ENCODE data around the gene DDX6. TPM values are rescaled to one million over a fixed set of nuclear protein-coding genes. Genes with fewer than 3 reads are reported as not detected.

DDX6 gene
- total and polyA plus RNA-seq, 9 of the 15 experiments (the other 6 are each of a cell fraction or from before 2014, with no cell fraction given) = 10.0 to 102 (median 58.2) TPM

DNA sequence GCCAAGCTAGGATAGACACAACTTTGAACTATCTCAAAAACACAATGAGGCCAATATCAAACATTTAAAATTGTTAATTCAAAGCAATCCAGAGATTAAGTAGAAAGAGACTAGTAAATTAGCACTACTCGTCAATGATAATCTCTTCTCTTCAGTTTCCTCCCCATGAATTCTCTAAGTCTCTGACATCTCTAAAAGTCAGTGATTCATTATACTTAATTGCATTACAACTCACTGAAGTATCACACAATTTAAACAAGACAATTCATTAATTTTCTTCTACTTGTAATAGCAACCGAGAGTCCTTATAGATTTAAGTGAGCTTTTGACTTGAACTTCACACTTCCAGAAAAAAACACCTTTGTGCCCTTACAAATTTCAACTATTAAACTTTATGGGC is 4.3 kb downstream of the DDX6 start (continued):
- TF ChIP-seq, protein P1, sequence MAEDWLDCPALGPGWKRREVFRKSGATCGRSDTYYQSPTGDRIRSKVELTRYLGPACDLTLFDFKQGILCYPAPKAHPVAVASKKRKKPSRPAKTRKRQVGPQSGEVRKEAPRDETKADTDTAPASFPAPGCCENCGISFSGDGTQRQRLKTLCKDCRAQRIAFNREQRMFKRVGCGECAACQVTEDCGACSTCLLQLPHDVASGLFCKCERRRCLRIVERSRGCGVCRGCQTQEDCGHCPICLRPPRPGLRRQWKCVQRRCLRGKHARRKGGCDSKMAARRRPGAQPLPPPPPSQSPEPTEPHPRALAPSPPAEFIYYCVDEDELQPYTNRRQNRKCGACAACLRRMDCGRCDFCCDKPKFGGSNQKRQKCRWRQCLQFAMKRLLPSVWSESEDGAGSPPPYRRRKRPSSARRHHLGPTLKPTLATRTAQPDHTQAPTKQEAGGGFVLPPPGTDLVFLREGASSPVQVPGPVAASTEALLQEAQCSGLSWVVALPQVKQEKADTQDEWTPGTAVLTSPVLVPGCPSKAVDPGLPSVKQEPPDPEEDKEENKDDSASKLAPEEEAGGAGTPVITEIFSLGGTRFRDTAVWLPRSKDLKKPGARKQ (CRISPR knock-in tag; IDR thresholded peaks at IDR 0.05) = no peak
- TF ChIP-seq XRCC5 (IDR thresholded peaks at IDR 0.05; ENCODE audit: low read depth, low read length) = no peak
- TF ChIP-seq NFIX (CRISPR knock-in tag; IDR thresholded peaks at IDR 0.05; ENCODE audit: low read depth) = no peak

DNA sequence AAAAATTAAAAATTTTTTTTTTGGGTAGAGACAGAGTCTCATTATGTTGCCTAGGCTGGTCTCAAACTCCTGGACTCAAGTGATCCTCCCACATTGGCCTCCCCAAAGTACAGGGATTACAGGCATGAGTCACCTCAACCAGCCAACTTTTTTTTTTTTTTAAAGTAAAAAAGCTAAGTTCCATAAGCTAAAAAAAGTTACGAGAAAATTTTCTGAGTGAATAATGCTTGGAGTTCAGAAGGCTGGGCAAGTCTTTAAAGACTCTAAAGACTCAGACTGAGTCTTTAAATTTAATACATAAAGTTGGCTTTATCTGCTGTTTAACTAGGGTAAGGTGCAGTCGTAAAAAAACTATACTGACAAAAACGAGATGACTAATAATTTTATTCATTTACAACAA is 5.6 kb downstream of the DDX6 start:
- intact Hi-C loops (cut with micrococcal nuclease) = no loop called here
- BruUV-seq (replicated peaks) = no TSS peak
- no peak overlapping the region for H3K27ac ChIP-seq (ENCODE audit: extremely low read depth, low read depth, low read length)
- H3K4me3 ChIP-seq = no peak overlapping the region
- ChIA-PET CTCF (ENCODE audit: low intra/inter-chr PET ratio) (no interaction called here), POLR2A (interaction anchor here (1.3 kb wide), 1 partner anchor 40 kb away, joined by 4 read pairs; no protein-coding TSS in a partner anchor)
- H3K79me2 ChIP-seq (ENCODE audit: control insufficient read depth, insufficient read depth, low read length) = peaks cover 98% of the 10 kb centered on the region
- H3K9ac ChIP-seq (ENCODE audit: insufficient read depth in 1 of 2, low read depth in 2 of 2, low read length in 2 of 2) = no peak overlapping the region
- no peak overlapping the region for H2AFZ ChIP-seq (ENCODE audit: low read depth, low read length)
- ATAC-seq (no peak), FAIRE-seq (no peak), DNase-seq (ENCODE audit: extremely low read depth in 1 of 4, low spot score in 3 of 4) (peak in 1 of 4 experiments; percentile 45)
- no peaks in the 10 kb centered on the region for H3K27me3 ChIP-seq (ENCODE audit: control insufficient read depth in 2 of 2, insufficient read depth in 2 of 2, low read length in 2 of 2)
- H3K36me3 ChIP-seq (ENCODE audit: control insufficient read depth, insufficient read depth, low read length) = peaks cover 66% of the 10 kb centered on the region
- no peaks in the 10 kb centered on the region for H3K9me3 ChIP-seq (replicated peaks; ENCODE audit: control insufficient read depth, insufficient read depth, low read depth, low read length)
- H3K9me1 ChIP-seq (ENCODE audit: control insufficient read depth, insufficient read depth, low read length) = no peaks in the 10 kb centered on the region
- peaks cover 2 to 8% of the 10 kb centered on the region in 2 experiments; a peak in 3 of 5 replicates for H3K4me1 ChIP-seq (replicated peaks in 1 of 2; ENCODE audit: control insufficient read depth in 2 of 2, insufficient read depth in 2 of 2, low read length in 2 of 2)
- no peak overlapping the region for H3K4me2 ChIP-seq (ENCODE audit: insufficient read depth, low read length)
- in situ Hi-C loops (cut with MboI) = no loop called here
- WGBS (ENCODE audit: insufficient coverage, low coverage, missing lambda C conversion rate) = 63% methylated on average over 3 of the region's 3 CpGs
- H4K20me1 ChIP-seq (replicated peaks; ENCODE audit: control insufficient read depth, insufficient read depth, low read length) = peaks cover 3% of the 10 kb centered on the region
- no peak for TF ChIP-seq ZBED1 (IDR thresholded peaks at IDR 0.05)
- no peak for TF ChIP-seq NCOA1 (IDR thresholded peaks at IDR 0.05; ENCODE audit: low read depth)
- no peak for TF ChIP-seq ETS2 (tag; IDR thresholded peaks at IDR 0.05; ENCODE audit: borderline replicate concordance, poor library complexity, severe bottlenecking)
- no peak for TF ChIP-seq SNRNP70 (optimal IDR thresholded peaks at IDR 0.05; ENCODE audit: low read depth, low read length)
- TF ChIP-seq, protein P2, sequence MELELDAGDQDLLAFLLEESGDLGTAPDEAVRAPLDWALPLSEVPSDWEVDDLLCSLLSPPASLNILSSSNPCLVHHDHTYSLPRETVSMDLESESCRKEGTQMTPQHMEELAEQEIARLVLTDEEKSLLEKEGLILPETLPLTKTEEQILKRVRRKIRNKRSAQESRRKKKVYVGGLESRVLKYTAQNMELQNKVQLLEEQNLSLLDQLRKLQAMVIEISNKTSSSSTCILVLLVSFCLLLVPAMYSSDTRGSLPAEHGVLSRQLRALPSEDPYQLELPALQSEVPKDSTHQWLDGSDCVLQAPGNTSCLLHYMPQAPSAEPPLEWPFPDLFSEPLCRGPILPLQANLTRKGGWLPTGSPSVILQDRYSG (tag; conservative IDR thresholded peaks at IDR 0.05; ENCODE audit: low read depth) = no peak
- peak; percentile 71 for TF ChIP-seq FOSL1 (tag; conservative IDR thresholded peaks at IDR 0.05)
- peak; percentile 76 for TF ChIP-seq JUND (IDR thresholded peaks at IDR 0.05; ENCODE audit: borderline replicate concordance, low read depth, low read length)
- peak; percentile 33; the same call in 1 of the 3 replicates for TF ChIP-seq JUND (tag; IDR thresholded peaks at IDR 0.05; ENCODE audit: borderline replicate concordance, low read depth, low read length)
- no peak for TF ChIP-seq SMAD4 (CRISPR knock-in tag; conservative IDR thresholded peaks at IDR 0.05)
- no peak for TF ChIP-seq ZNF121 (CRISPR knock-in tag; conservative IDR thresholded peaks at IDR 0.05)
- TF ChIP-seq, protein P3, sequence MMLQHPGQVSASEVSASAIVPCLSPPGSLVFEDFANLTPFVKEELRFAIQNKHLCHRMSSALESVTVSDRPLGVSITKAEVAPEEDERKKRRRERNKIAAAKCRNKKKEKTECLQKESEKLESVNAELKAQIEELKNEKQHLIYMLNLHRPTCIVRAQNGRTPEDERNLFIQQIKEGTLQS (IDR thresholded peaks at IDR 0.05) = peak; percentile 72
- TF ChIP-seq, protein P3 (CRISPR knock-in tag; conservative IDR thresholded peaks at IDR 0.05) = no peak
- TF ChIP-seq XRCC3 (IDR thresholded peaks at IDR 0.05) = no peak
- no peak for TF ChIP-seq PPARD (CRISPR knock-in tag; IDR thresholded peaks at IDR 0.05)
- no peak for TF ChIP-seq XRCC4 (IDR thresholded peaks at IDR 0.05; ENCODE audit: extremely low read depth, insufficient read depth, insufficient read length)
- no peak for TF ChIP-seq ELF2 (CRISPR knock-in tag; IDR thresholded peaks at IDR 0.05)
- 0 out of 2 replicates have a peak, but pooled peaks have one; percentile 11 for TF ChIP-seq DPF2 (IDR thresholded peaks at IDR 0.05)
- TF ChIP-seq KLF6 (CRISPR knock-in tag; IDR thresholded peaks at IDR 0.05; ENCODE audit: borderline replicate concordance) = no peak

All from K562 (cell line).